OCI-LY1 (cell line): Measurements from ENCODE around the gene SLCO4A1.

Experiments
- H2AFZ ChIP-seq: fragments of 200-600 bp; sonication (generic), shearing (Covaris generic); 2 replicates; pipeline ENCODE4 v1.6.0; 2014; ENCODE audit warnings: antibody characterized with exemption, mild to moderate bottlenecking, low read length
- H3F3A ChIP-seq: fragments of 200-600 bp; sonication (generic), shearing (Covaris generic); 2 replicates; pipeline ENCODE4 v1.6.0; 2014; ENCODE audit warnings: mild to moderate bottlenecking, antibody characterized with exemption, low read length, moderate library complexity; ENCODE audit not compliant: insufficient read depth
- H3K27ac ChIP-seq: fragments of 200-600 bp; sonication (generic); 2 replicates; pipeline ENCODE4 v1.5.1; 2014; ENCODE audit warnings: low read length, mixed run types, mild to moderate bottlenecking, low read depth; ENCODE audit not compliant: poor library complexity, severe bottlenecking
- H3K27me3 ChIP-seq: fragments of 200-600 bp; sonication (generic); 2 replicates; pipeline ENCODE4 v1.6.0; 2014; ENCODE audit warnings: antibody characterized with exemption, mild to moderate bottlenecking, low read length, moderate library complexity; ENCODE audit not compliant: insufficient read depth
- H3K36me3 ChIP-seq: fragments of 200-600 bp; sonication (generic); 2 replicates; pipeline ENCODE4 v1.6.1; 2014; ENCODE audit warnings: mild to moderate bottlenecking, antibody characterized with exemption, low read length, moderate library complexity, mixed read lengths; ENCODE audit not compliant: insufficient read depth
- H3K4me1 ChIP-seq: fragments of 200-600 bp; sonication (generic); 2 replicates; pipeline ENCODE4 v1.5.1; 2014; ENCODE audit warnings: mild to moderate bottlenecking, low read length, moderate library complexity; ENCODE audit not compliant: insufficient read depth, severe bottlenecking
- H3K4me2 ChIP-seq: fragments of 200-600 bp; sonication (generic), shearing (Covaris generic); 2 replicates; pipeline ENCODE4 v1.6.1; 2014; ENCODE audit warnings: low read length
- H3K4me3 ChIP-seq: fragments of 200-600 bp; sonication (generic); 2 replicates; pipeline ENCODE4 v1.5.1; 2014; ENCODE audit warnings: low read length, low read depth, mild to moderate bottlenecking, mixed read lengths; ENCODE audit not compliant: poor library complexity, severe bottlenecking
- H3K79me2 ChIP-seq: fragments of 200-600 bp; shearing (Covaris generic); 2 replicates; pipeline ENCODE4 v1.6.1; 2016; ENCODE audit warnings: mixed run types, low read length, mixed read lengths; ENCODE audit not compliant: insufficient read depth
- H3K9ac ChIP-seq: fragments of 200-600 bp; sonication (generic), shearing (Covaris generic); 2 replicates; pipeline ENCODE4 v1.6.1; 2014; ENCODE audit warnings: mild to moderate bottlenecking, low read length, mixed read lengths
- H3K9me2 ChIP-seq: fragments of 200-600 bp; sonication (generic), shearing (Covaris generic); 2 replicates; pipeline ENCODE4 v1.6.1; 2014; ENCODE audit warnings: low read depth, mild to moderate bottlenecking, low read length, mixed read lengths
- H3K9me3 ChIP-seq: fragments of 200-600 bp; shearing (Covaris generic); 2 replicates; pipeline ENCODE4 v1.6.1; 2014; ENCODE audit warnings: low read length, mixed read lengths
- H4K20me1 ChIP-seq: fragments of 200-600 bp; sonication (generic), shearing (Covaris generic); 2 replicates; pipeline ENCODE4 v1.6.0; 2016; ENCODE audit warnings: mild to moderate bottlenecking, low read length; ENCODE audit not compliant: insufficient read depth
- CTCF ChIP-seq: fragments of 200-600 bp; sonication (generic), shearing (Covaris generic); IDR thresholded peaks from 2 replicates; pipeline ENCODE4 v1.5.1; 2017; ENCODE audit warnings: mild to moderate bottlenecking, antibody characterized with exemption, low read length, moderate library complexity, mixed read lengths
- EZH2 ChIP-seq: fragments of 200-600 bp; sonication (generic), shearing (Covaris generic); IDR thresholded peaks from 2 replicates; pipeline ENCODE4 v1.8.0; 2017; ENCODE audit warnings: borderline replicate concordance, mixed run types, mild to moderate bottlenecking, antibody characterized with exemption, low read length, moderate library complexity, mixed read lengths

The SLCO4A1 gene

GRCh38 chr20:62688083-62688482, 45.8 kb downstream of the SLCO4A1 start:
- no peak for TF ChIP-seq CTCF
- Histone ChIP-seq H4K20me1 (no peaks in the 10 kb centered on the region), H3K9me2 (no peaks in the 10 kb centered on the region), H2AFZ (no peak overlapping the region), H3K4me3 (no peak overlapping the region), H3K79me2 (no peaks in the 10 kb centered on the region), H3K36me3 (no peaks in the 10 kb centered on the region), H3K9ac (no peak overlapping the region), H3F3A (no peaks in the 10 kb centered on the region), H3K4me2 (no peak overlapping the region), H3K27ac (no peak overlapping the region), H3K4me1 (no peaks in the 10 kb centered on the region), H3K9me3 (no peaks in the 10 kb centered on the region), H3K27me3 (peaks cover 11% of the 10 kb centered on the region)

GRCh38 chr20:62688855-62689460, 46.7 kb downstream of the SLCO4A1 start:
- Histone ChIP-seq H2AFZ (no peak overlapping the region), H3K79me2 (no peaks in the 10 kb centered on the region), H3F3A (no peaks in the 10 kb centered on the region), H3K4me2 (no peak overlapping the region), H4K20me1 (no peaks in the 10 kb centered on the region), H3K36me3 (no peaks in the 10 kb centered on the region), H3K4me1 (no peaks in the 10 kb centered on the region), H3K9me3 (no peaks in the 10 kb centered on the region), H3K9me2 (no peaks in the 10 kb centered on the region), H3K4me3 (no peak overlapping the region), H3K9ac (no peak overlapping the region), H3K27ac (no peak overlapping the region), H3K27me3 (peaks cover 11% of the 10 kb centered on the region; the same call in 1 of the 2 replicates)
- TF ChIP-seq EZH2 (no peak), CTCF (no peak)

- Histone ChIP-seq H3K27me3 (peaks cover 7% of the 10 kb centered on the region; the same call in 1 of the 2 replicates), H3K4me1 (no peaks in the 10 kb centered on the region), H3K36me3 (no peaks in the 10 kb centered on the region), H4K20me1 (no peaks in the 10 kb centered on the region), H3K9me2 (no peaks in the 10 kb centered on the region), H3K27ac (no peak overlapping the region), H3K9ac (no peak overlapping the region), H2AFZ (no peak overlapping the region), H3K9me3 (no peaks in the 10 kb centered on the region), H3F3A (no peaks in the 10 kb centered on the region), H3K79me2 (no peaks in the 10 kb centered on the region), H3K4me3 (no peak overlapping the region), H3K4me2 (no peak overlapping the region)
- TF ChIP-seq EZH2 (no peak), CTCF (no peak)
These were observed 47.6 kb downstream of the SLCO4A1 start for GRCh38 chr20:62689861-62690260.
